Activated T-helper 1 cell treated with Interleukin-2 at 50 U/mL for 16 hours (primary cell): ENCODE measurements around the gene RESP18.

Experiments
- DNase-seq: peaks from one replicate; pipeline ENCODE4 v3.0.0-alpha.2; 2020; ENCODE audit warnings: low read depth

RESP18 gene

DNA sequence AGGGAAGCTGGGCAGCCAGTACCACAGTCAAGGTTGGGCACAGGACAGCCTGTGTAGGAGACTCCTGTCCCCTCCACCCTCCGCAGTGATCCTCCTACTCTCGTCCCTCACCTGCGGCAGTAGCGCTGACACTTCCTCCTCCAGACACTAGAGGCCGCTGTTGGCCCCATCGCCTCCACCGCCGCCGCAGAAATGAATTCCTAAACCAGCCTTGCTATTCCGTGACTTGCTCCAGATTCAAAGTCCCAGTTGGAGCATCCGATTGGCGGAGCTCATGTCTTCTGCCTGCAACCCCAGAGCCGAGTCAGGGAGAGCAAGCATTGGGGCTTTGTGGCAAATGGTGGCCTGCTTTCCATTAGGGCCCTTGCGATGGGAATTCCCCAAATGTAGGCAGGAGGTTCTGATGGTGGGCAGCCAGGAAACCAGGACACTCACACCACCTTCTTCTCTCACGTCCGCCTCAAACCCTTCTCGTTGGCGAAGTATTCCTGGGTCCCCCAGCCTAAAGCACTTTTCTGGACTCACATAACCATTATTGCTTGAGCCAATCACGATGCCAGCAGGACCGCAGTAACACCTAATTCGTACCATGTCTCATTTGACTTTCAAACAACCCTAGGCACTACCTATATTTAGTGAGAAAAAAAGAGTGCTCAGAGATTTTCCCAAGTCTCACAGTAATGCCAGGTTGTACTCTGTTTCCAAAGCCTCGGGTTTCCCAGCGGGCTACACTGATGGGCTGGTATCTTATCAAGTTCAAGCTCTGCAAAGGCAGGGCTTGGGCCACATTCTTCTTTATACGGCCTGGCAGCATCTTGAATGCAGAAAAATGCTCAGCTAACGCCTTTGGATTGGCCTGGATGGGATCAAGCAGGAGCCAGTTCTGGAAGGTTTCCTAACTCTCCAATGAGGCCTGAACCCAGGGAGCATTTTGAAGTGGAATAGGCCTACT lies 54.6 kb downstream of the RESP18 start:
- DNase-seq: peak; percentile 57
